Left forelimb (tissue), 1 donor: ENCODE measurements around the gene PTPN18.

Experiments
- DNase-seq: peaks from one replicate; pipeline ENCODE4 v3.0.0-alpha.2; 2018; ENCODE audit warnings: low spot score

PTPN18 gene

DNA sequence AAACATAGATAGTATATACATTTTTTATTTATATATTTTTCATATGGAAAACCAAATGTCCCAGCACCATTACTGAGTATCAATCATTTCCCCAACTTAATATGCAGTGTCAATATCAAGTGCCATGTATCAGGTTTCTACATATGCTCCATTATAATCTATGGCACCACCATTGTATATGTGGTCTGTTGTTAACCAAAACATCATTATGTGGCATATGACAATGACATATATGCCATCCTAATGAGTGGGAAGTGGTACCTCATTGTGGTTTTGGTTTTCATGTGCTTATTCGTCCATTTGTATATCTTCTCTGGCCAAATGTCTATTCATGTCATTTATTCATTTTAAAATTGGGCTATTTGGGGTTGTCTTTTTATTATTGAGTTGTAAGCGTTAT is 9.2 kb downstream of the PTPN18 start:
- DNase-seq, result no peak

DNA sequence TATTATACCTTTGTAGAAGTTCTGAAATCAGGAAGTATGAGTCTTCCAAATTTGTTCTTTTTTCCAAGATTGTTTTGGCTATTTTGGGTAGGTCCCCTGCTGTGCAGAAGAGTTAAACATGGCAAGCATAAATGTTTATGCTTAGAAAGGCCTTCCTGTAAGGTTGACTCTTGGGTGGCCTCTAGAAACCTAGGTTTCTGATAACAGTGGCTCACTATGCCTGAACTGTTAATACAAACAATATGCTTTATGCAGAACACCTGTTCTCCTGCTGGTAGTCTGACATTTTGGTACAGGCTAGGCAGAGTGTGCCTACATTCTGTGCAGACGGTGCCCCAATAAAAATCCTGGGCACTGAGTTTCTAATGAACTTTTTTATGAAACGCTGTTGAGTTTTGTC is 10.1 kb downstream of the PTPN18 start:
- DNase-seq, result no peak

DNA sequence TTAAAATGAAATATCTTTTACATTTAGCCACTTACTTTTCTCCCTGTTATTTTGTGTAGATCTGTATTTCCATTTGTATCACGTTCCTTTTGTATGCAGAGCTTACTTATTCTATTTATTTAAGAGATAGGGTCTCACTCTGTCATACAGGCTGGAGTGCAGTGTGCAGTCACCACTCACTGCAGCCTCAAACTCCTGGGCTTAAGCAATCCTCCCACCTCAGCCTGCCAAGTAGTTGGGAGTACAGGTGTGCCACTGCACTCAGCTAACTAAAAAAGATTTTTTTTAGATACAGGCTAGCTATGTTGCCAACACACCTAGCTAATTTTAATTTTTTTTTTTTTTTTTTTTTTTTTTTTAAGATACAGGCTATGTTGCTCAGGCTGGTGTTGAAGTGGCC is 10.9 kb downstream of the PTPN18 start:
- no peak for DNase-seq

GRCh38 chr2:130368786-130369185 is 12.9 kb downstream of the PTPN18 start:
- DNase-seq, result no peak

- no peak for DNase-seq
Observed at GRCh38 chr2:130369311-130369964, 13.6 kb downstream of the PTPN18 start.

GRCh38 chr2:130369965-130370341 is 14.1 kb downstream of the PTPN18 start:
- DNase-seq, result no peak

- DNase-seq, result no peak
Observed at GRCh38 chr2:130370490-130370889, 14.6 kb downstream of the PTPN18 start.

DNA sequence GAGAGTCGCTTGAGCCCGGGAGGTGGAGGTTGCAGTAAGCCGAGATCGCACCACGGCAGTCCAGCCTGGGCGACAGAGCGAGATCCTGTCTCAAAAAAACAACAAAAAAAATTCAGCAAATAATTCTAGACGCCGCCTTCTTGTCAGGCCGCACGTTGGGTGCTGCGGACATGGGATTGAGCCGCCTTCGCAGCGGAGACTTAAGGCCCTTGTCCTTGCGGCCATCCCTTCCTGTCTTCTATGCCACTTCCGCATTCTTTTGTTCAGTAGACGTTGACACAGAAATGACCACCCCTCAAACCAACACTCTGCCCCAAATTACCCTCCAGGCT is 15.8 kb downstream of the PTPN18 start:
- DNase-seq, result no peak

DNA sequence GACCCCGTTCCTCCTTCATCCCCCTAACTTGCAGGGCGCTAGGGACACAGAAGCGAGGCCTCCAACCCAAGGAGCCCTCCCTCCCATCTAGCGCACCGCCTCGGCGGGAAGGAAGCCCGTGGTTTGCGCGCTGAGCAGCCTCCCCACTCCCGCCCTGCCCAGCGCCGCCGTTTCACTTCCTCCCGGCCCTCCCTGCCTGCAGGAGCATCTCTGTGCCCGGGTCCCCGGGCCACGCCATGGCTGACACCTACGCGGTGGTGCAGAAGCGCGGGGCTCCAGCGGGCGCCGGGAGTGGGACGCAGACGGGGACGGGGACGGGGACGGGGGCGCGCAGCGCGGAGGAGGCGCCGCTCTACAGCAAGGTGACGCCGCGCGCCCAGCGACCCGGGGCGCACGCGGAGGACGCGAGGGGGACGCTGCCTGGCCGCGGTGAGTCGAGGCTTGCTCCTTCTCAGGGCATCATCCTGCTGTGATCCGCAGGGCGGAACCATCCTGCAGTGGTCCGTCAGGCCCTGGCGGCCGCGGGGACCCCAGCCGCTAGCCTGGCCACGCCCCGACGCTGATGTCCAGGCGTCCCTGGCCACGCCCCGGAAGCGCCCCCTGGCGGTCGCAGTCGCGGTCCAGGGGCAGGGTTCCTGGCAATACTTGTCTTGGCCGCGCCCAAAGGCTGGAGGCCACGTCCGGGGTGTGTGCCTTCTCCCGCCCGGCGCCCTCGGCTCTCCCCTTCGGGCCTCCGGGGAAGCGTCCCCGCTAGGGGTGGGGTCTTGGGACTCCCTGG is 16.4 kb downstream of the PTPN18 start:
- peak; percentile 92 for DNase-seq

- no peak for DNase-seq
Observed at GRCh38 chr2:130372833-130373807, 17.3 kb downstream of the PTPN18 start.

DNA sequence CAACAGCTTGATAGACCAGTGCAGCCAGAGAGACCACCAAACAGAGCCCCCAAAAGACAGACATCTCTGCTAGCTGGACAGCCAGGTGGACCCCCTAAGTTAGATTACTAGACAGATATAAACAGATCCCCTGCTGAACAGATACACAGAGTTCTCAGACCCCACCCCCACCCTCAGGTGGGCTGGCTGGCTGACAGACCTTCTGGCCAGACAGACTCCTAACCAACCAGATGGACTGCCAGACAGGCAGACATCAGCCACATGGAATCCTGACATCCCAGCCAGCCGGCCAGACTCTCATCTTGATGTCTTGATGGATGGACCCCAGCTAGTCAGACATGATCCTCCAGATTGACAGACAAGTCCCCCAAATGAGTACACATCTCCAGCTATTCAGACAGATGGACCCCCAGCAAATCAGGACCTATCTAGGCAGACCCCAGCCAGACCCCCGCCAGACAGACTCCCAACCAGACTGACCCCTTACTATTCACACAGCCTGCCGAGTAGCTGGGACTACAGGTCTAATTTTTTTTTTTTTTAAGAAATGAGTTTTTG is 18.0 kb downstream of the PTPN18 start:
- no peak for DNase-seq

DNA sequence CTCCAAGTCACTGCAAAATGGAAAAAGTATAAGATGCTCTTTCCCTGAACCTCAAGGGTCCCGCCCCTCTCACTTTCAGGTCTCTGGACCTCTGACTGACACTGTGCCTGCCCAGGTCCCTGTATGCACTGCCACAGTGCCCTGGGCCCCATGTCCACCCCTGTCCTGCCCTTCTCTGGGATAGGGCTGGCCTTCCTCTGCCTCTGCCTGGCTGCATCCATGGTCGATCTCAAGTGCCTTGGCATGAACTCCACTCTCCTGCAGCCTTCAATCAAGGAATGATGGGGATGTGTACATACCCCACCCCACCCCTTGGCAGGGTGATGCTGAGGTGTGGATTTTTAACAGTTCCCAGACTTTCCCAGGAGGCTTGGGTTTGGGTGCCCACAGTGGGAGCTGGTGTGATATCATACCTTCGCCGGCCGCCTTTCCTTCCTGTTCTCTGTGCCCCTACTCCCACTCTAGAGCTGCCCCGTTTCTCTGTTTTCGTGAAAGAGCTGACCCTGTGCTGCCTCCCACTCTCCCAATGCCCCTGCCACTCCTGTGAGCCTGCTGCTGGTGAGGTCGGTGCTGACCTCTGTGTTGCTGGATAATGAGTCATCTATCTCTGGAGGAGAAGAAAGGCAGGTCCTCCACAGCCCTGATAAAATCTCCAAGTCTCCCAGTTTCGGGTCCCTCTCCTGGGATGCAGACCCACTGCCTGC is 18.9 kb downstream of the PTPN18 start:
- DNase-seq, result no peak

DNA sequence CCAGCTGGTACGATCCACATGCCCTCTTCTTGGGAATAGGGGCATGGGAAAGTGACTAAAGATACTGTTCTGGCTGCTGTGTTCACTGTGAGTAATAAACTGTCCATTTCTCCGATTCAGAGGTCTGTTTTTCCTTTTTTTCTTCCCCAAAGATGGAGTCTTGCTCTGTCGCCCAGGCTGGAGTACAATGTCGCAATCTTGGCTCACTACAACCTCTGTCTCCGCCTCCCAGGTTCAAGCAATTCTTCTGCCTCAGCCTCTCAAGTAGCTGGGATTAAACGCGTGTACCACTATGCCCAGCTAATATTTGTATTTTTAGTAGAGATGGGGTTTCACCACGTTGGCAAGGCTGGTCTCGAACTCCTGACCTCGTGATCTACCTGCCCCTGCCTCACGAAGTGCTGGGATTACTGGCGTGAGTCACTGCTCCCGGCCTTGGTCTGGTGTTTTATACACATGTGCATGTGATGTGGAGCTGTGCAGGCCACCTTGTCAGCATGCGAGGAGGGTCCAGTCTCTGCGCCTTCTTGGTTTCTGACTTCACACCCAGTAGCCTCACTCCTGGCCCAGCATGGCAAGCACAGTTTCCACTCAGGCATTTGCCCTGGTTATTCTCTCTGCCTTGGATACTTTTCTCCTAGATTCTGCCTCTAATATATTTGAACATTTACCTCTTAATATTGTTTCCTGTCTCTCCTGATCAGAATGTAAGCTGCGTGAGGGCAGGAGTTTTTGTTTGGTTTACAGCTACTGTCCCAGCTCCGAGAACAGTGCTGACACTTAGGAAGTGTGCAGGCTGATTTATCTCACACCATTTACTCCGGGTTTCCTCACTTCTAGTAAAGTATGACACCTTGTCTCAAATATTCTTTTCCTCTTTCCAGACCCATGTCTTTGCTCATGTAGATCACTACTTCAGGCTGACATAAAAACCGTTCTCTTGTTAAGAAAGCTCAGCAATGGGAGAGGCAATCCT is 19.7 kb downstream of the PTPN18 start:
- DNase-seq, result no peak

DNA sequence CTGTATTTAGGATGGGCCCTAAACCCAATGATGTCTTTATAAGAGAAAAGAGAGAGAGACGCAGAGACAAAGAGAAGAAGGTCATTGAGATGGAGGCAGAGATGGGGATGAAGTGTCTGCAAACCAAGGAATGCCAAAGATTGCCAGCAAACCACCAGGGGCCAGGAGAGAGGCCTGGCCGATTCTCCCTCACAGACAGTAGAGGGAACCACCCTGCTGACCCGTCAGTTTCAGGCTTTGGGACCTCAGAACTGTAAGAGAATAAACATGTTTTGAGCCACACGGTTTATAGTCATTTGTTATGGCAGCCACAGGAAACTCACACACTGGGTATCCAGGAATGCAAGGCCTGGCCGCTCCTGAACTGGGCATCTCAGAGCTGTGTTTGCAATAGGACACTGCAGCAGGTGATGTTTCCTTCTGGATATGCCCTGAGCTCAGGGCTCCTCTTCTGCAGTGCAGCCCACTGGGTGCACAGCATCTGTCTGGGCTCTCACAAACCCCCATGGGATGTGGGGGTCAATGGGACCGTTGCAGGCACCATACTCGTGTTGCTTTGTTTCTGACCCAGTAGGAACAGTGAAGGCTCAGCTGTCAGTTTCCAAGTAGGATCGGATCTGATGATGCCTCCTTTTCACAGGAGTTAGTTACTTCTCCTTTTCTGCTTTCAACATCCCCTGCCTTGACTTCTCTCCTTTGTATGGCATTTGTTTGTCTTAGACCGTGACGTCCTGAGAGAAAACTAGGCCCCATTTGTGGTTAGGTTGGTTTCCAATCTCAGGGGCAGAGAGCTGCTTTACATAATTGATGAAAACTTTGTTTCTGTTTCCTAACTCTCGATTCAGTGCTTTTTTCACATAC is 20.8 kb downstream of the PTPN18 start:
- DNase-seq, result no peak

GRCh38 chr2:130377491-130377890 is 21.6 kb downstream of the PTPN18 start:
- DNase-seq, result no peak

DNA sequence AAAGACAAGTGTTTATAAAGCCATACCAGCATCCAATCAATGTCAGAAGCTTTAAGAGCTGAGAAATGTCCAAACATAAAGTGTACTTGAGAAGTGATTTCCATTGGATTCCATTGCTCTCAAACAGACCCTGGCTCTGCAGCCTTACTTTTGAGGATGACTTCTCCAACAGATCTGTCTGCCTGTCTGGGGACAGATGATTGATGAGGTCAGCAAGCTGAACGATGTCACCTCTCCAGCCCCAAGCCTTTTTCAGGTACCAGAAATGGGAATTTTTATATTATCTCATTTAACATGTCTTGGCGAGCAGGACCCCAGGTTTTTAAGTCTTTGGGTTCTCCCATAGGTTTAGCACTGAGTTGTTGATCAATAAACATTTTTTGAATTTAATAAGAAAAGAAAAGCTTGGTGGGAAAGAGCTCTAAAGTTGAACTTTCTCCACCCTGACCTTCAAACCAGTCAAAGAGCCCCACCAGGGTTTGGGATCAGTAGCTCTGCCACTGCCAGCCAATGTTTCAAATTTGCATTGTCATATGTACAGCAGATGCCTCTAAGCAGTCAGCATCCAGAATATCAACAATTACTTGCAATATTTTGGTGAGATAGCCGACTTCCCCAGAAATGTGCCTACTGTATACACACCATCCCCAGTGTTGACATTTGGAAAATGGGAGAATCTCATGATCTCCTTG is 22.5 kb downstream of the PTPN18 start:
- no peak for DNase-seq

- no peak for DNase-seq
Observed at GRCh38 chr2:130378898-130379214, 23.0 kb downstream of the PTPN18 start.

DNA sequence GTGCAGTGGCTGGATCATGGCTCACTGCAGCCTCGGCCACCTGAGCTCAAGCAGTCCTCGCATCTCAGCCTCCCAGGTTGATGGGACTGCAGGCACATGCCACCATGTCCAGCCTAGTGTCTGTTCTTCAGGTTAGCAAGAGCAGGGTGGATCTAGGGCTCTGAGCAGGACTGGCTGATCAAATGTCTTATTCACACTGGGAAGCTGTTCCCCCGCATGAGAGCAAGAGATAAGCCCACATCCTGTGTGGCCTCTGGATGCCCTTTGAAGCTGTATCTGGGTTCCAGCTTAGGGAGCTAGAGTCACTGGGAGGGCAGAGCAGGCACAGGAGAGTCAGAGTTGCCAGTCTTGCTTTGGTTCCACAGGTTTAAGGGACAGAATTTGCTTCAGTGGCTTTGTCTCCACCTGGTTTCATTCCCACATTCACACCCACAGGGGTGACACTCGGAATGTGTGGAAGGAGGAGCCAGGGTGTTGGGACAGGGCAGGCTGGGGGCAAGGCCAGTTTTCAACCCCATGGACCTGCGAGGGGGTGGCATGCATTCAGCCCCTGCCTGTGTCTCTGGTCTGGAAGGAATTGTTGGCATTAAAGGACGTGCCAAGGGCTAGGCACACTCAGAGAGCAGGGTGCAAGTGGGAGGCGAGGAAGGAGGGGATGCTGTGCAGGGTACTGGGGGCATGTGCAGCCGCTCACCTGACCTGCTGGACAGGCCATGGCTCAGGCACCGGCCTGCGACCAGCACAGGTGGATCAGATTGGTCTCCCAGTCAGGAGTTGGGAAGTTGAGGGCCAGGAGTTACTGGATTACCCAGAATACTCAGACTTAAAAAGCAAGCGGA is 24.5 kb downstream of the PTPN18 start:
- no peak for DNase-seq
